Muscle of back (tissue), 11 donors: Measurements from ENCODE around the gene FSTL4. TPM values are rescaled to one million over a fixed set of nuclear protein-coding genes. Genes with fewer than 3 reads are reported as not detected.
"Not testable (repeated sequence)": the region's sequence is repeated elsewhere in the genome, so short reads cannot be mapped to it uniquely, and the experiment has no call there.

ENCODE experiments used
- DNase-seq, 3 donors: peaks; one replicate each; pipeline versions ENCODE4 v3.0.0 to v3.0.0-alpha.2; 2013
- polyA plus RNA-seq, 10 donors: library from polyadenylated mRNA; unstranded; fragments of 120-200 nt; gene quantifications; one replicate each; pipeline ENCODE4 v1.2.1, GENCODE V29; 2013; ENCODE audit not compliant: insufficient read length in 10 of 10

FSTL4 gene
- polyA plus RNA-seq, 10 donors: 0.76 to 3.9 (median 2.0) TPM

GRCh38 chr5:133405275-133406034, 206.9 kb downstream of the FSTL4 start:
- DNase-seq: no peak

- no peak for DNase-seq
Measured at GRCh38 chr5:133404724-133405123, 207.6 kb downstream of the FSTL4 start.

GRCh38 chr5:133403741-133404364, 208.5 kb downstream of the FSTL4 start:
- DNase-seq: no peak

DNA sequence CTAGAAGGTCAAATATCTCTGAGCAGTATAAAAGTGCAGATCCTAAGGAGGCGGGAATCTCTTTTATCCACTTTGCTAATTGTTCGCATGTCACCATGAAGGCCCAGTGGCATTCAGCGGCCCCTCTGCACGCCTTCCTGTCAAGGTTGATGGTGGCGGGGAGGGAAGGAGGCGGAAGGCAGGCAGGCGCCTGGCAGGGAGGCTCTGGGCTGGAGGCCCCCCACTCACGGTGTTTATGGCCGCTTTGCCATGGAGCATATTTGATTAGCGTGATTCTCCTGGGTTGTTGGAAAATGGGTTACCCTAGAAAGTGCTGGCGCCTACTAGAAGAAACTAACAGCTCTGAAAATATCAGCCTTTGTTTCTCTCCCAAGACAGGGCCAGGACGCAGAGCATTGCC, 209.6 kb downstream of the FSTL4 start:
- no peak for DNase-seq

DNA sequence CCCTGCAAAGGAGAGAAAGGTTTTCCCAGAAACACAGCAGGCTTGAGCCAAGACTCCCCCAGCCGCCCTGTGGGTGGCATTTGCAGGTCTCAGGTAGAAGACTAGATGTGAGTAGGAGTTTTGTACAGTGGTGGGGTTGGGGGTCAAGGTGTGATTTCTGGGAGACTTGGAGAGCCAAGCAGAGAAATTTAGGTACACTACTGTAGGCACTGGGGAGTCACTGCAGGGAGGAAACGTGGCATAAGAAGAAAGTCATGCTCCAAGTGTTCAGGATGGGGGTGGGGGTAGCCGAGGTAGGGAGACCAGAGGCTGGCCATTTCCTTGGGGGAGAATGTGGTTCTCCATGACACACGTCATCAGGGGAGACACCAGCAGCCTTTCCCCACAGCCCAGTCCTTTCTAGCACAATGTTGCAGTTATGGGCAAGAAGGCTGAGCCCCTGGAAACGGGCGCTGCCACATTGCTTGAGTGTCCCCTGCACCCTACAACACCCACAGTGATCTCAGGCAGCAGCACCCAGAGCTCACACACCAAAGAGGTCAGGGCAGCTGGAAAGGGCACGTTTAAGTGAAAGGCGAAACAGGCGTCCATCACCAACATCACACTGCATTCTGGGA, 210.5 kb downstream of the FSTL4 start:
- DNase-seq: no peak

DNA sequence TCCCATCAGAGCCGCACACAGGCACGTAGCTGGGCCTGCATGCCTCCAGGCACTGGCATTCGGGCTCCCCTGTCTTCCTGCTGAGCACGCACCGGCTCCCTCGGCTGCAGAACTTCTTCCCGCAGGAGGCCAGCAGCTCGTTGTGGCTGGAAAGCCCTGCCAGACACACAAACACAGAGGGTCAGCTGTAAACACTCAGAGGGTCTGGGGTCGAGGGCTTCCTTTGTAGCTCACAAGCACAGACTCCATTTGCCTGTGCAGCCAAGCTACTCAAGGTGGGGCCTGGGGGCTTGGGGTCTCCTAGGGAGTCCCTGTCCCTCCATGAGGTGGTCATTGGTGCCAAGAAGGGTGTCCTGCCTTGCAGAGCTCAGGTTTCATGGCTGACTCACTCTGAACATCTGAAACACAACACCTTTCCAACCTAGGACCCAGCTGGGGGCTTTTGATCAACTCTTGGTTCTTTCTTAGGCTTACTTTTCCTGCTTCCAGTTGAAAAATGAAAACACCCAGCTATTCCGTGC, 211.4 kb downstream of the FSTL4 start:
- DNase-seq: no peak

GRCh38 chr5:133400120-133400519, 212.2 kb downstream of the FSTL4 start:
- no peak for DNase-seq

GRCh38 chr5:133399247-133399891, 213.0 kb downstream of the FSTL4 start:
- no peak for DNase-seq

DNA sequence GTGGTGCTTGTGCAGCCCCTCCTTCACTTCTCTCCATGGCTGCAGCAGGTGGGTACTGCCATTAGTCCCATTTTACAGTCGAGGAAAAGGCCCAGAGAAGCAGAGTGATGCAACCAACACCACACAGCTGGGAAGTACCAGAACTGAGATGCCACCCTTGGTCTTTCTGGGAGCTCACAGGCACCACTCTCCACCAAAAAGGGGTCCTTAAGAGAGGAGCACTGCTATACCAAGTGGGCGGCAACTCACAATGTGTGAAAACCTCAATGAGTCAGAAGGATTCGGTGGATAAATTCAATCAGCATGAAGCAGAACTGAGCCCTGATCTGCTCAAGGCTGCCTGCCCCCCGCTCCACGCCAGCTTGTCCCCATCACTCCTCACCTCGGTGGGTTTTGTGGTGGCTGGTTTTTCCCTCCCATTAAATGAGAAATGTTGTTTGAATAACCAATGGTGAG, 213.7 kb downstream of the FSTL4 start:
- no peak for DNase-seq

GRCh38 chr5:133397990-133398645, 214.2 kb downstream of the FSTL4 start:
- no peak for DNase-seq

DNA sequence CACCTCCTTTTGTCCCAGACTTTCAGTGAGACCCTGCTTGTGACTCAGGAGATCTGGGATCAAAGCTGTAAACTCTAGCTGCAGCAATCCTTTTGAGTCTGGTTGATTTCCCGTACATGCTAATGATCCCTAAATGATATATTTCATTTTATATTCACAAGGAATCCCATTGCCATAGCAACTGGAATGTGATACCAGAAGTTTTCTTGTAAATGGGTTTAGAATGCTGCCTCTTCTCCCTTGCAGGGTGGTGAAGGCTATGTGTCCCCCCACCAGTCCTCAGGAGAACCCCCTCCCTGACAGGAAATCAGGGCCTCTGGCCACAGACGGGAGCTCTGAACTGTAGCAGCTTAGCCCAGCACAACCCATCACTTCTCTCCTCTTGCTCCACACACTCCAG, 215.0 kb downstream of the FSTL4 start:
- peak; percentile 8 to 56 (median 22) for DNase-seq

- DNase-seq: peak; percentile 31 to 78 (median 57)
Measured at GRCh38 chr5:133396814-133397213, 215.5 kb downstream of the FSTL4 start.

- peak; percentile 23 to 84 (median 71) for DNase-seq
Measured at GRCh38 chr5:133396187-133396741, 216.1 kb downstream of the FSTL4 start.

- DNase-seq: not testable (repeated sequence)
Measured at GRCh38 chr5:133395207-133395606, 217.1 kb downstream of the FSTL4 start.

DNA sequence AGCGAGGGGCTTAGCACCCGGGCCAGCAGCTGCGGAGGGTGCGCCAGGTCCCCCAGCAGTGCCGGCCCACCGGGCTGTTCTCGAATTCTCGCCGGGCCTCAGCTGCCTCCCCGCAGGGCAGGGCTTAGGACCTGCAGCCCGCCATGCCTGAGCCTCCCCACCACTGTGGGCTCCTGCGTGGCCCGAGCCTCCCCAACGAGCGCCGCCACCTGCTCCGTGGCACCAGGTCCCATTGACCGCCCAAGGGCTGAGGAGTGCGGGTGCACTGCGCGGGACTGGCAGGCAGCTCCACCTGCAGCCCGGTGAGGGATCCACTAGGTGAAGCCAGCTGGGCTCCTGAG, 217.9 kb downstream of the FSTL4 start:
- DNase-seq: not testable (repeated sequence)

GRCh38 chr5:133393776-133394476, 218.4 kb downstream of the FSTL4 start:
- no peak for DNase-seq

- DNase-seq: no peak
Measured at GRCh38 chr5:133392448-133392847, 219.9 kb downstream of the FSTL4 start.

- DNase-seq: no peak
Measured at GRCh38 chr5:133391354-133392136, 220.8 kb downstream of the FSTL4 start.

DNA sequence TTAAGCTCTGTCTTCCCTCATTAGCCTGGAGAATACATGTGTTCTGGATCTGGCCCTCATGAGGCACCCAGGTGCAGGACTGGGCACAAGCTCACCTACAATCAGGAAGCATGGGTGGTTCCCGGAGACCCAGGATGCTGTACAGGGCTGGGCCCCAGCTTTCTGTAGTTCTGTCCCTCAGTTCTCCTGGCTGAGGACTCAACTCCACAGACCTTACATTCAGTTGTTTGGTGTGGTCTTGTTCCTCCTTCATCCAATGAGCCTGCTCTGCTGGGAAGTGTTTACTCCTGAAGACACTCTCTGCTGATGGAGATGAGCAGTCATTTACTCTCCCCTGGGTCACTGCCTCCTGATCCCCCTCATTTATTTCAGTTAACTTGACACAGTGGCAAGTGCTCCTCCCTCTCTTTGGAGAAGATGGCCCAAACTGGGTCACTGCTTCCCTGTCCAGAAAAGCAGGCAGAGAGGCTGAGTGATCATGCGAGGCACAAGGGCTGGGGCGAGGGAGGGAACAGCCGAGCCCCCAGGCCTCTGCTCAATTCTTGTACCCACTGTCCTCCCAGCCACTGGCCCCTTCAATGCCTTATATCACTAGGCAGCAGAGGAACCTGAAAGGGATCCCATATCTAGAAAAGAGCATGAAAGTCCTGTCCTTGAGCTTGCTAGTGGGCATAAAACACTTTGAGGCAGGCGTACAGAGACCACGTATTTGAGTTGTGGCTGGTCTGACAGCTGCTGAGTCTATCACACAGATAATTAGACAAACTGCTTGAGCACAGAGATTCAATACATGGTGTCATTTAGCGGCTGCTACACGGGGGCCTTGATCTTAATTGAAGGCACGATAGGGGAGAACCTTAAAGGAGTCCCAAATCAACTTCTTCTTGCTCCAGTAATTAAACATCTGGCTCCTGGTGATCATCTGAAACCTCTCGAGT, 221.7 kb downstream of the FSTL4 start:
- DNase-seq: no peak
